ENCODE results near the gene SPINT2.

The SPINT2 gene

DNA sequence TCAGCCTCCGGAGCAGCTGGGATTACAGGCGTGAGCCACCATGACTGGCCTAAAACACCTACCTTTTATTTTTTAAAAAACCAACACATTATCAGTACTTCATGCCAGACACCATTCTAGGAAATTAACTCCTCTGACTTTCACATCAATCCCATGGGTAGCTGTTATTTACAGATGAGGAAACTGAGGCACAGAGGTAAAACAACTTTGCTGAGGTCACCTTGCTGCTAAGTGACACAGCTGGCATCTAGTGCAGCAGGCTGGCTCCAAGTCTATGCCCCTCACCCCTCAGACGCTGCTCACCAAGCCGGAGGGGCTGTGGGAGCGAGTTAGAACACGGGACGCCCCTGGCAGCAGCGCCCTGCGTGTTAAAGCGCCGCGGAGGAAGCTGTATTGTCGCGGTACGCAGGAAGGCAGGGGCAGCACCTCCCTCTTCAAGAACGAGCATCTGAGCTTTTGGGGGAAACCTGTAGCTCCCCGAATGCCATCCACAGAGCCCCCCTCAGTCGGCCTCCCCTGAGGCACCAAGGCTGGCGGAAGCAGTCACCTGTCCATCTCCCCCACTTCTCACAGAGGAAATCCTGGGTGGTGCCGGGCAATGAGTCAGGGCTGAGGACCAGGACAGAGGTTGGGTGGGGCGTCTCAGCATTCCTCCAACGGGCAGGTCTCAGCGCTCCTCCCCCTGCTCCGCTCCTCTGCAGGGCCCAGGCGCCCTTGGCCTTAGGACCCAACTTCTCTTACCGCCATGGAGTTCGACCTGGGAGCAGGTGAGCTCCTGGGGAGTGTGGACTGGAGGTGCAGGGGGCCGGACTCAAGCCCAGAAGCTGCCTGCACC lies 39.4 kb downstream of the SPINT2 start, which contains the start of gene C19orf33:
Gene C19orf33 (plus strand): TSS at position 735 of the 835 bp plus-strand sequence. CDS start 11 bp downstream, at position 746.
- peak within 1 kb of the TSS; percentile 57 for H3K4me3 ChIP-seq (ENCODE audit: low read depth, low read length)
- no peaks in the 10 kb centered on the region for H3K9me3 ChIP-seq (ENCODE audit: control insufficient read depth, insufficient read depth, low read length)
- H3K27ac ChIP-seq (ENCODE audit: low read depth, low read length) = no peak within 1 kb of the TSS
- peaks cover 14% of the 10 kb centered on the region for H3K36me3 ChIP-seq (ENCODE audit: control insufficient read depth, insufficient read depth, low read length)
- H3K27me3 ChIP-seq (ENCODE audit: control insufficient read depth, insufficient read depth, low read length) = no peaks in the 10 kb centered on the region
- H3K4me1 ChIP-seq (ENCODE audit: control insufficient read depth, insufficient read depth, low read length) = peaks cover 16% of the 10 kb centered on the region
- peak within 1 kb of the TSS; percentile 19; the same call in 1 of the 2 replicates for H3K9ac ChIP-seq (ENCODE audit: low read depth, low read length)

DNA sequence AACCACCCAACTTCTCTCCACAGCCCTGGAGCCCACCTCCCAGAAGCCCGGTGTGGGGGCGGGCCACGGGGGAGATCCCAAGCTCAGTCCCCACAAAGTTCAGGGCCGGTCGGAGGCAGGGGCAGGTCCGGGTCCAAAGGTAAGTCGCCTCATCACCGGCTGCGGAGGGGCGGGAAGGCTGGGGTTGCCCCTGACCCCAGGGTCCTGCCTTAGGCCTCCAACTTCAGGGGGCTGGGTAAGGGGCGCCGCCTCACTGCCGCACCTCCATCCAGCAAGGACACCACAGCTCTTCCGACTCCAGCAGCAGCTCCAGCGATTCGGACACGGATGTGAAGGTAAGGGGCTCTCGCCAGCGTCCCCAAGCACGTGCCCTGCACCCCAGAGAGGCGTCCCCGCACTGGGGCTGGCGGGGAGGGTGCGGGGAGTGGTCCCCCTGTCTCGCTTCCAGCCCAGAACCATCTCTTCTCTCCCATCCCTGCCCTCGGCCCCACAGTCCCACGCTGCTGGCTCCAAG lies 40.0 kb downstream of the SPINT2 start:
- Histone ChIP-seq H3K4me1 (ENCODE audit: control insufficient read depth, insufficient read depth, low read length) (peaks cover 16% of the 10 kb centered on the region), H3K9ac (ENCODE audit: low read depth, low read length) (peak overlapping the region; percentile 19; the same call in 1 of the 2 replicates), H3K27ac (ENCODE audit: low read depth, low read length) (no peak overlapping the region)

DNA sequence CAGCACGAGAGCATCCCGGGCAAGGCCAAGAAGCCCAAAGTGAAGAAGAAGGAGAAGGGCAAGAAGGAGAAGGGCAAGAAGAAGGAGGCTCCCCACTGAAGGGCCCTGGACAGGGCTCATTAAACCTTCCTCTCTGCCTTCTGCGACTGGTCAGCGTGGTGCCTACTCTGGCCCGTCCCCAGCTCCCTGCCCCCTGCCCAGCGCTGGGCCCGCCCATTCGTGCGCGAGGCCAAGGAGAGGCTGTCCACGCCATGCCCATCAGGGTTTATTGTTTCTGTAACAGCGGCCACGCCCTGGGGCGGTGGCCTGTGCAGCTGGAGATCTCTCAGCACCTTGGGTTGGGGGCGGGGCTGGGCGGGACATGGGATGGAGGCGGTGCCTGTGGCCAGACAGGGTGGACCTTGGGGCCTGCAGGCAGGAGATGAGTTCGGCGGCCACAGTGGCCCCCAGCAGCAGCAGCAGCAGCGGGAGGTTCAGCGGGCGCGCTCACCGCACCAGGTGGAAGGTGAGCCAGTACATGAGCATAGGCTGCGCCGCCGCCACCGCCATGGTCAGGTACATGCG lies 40.6 kb downstream of the SPINT2 start:
- peak overlapping the region; percentile 19; the same call in 1 of the 2 replicates for H3K9ac ChIP-seq (ENCODE audit: low read depth, low read length)
- peaks cover 21% of the 10 kb centered on the region for H3K36me3 ChIP-seq (ENCODE audit: control insufficient read depth, insufficient read depth, low read length)
- no peaks in the 10 kb centered on the region for H3K27me3 ChIP-seq (ENCODE audit: control insufficient read depth, insufficient read depth, low read length)
- no peak overlapping the region for H3K27ac ChIP-seq (ENCODE audit: low read depth, low read length)
- H3K9me3 ChIP-seq (ENCODE audit: control insufficient read depth, insufficient read depth, low read length) = no peaks in the 10 kb centered on the region
- H3K4me1 ChIP-seq (ENCODE audit: control insufficient read depth, insufficient read depth, low read length) = peaks cover 16% of the 10 kb centered on the region
- peak overlapping the region; percentile 57 for H3K4me3 ChIP-seq (ENCODE audit: low read depth, low read length)

More for the DNA sequence above, 40.0 kb downstream of the SPINT2 start:
- Histone ChIP-seq H3K27me3 (ENCODE audit: control insufficient read depth, insufficient read depth, low read length) (no peaks in the 10 kb centered on the region), H3K36me3 (ENCODE audit: control insufficient read depth, insufficient read depth, low read length) (peaks cover 18% of the 10 kb centered on the region), H3K9me3 (ENCODE audit: control insufficient read depth, insufficient read depth, low read length) (no peaks in the 10 kb centered on the region), H3K4me3 (ENCODE audit: low read depth, low read length) (peak overlapping the region; percentile 57)

DNA sequence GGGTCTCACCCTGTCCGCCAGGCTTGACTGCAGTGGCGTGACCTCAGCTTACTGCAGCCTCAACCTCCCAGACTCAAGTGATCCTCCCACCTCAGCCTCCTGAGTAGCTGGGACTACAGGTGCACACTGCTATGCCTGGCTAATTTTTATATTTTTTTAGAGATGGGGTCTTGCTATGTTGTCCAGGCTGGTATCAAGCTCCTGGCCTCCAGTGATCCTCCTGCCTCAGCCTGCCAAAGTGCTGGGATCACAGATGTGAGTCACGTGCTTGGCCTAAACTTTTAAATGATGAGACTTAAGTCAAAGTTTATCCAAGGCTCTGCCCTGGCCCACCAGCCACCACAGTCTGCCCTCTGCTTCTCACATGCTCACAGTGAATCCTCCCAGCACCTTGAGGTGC lies 41.9 kb downstream of the SPINT2 start:
- Histone ChIP-seq H3K9me3 (ENCODE audit: control insufficient read depth, insufficient read depth, low read length) (no peaks in the 10 kb centered on the region), H3K4me1 (ENCODE audit: control insufficient read depth, insufficient read depth, low read length) (peaks cover 10% of the 10 kb centered on the region; the same call in 1 of the 2 replicates), H3K9ac (ENCODE audit: low read depth, low read length) (no peak overlapping the region), H3K27ac (ENCODE audit: low read depth, low read length) (no peak overlapping the region), H3K36me3 (ENCODE audit: control insufficient read depth, insufficient read depth, low read length) (peaks cover 21% of the 10 kb centered on the region), H3K4me3 (ENCODE audit: low read depth, low read length) (no peak overlapping the region), H3K27me3 (ENCODE audit: control insufficient read depth, insufficient read depth, low read length) (no peaks in the 10 kb centered on the region)

DNA sequence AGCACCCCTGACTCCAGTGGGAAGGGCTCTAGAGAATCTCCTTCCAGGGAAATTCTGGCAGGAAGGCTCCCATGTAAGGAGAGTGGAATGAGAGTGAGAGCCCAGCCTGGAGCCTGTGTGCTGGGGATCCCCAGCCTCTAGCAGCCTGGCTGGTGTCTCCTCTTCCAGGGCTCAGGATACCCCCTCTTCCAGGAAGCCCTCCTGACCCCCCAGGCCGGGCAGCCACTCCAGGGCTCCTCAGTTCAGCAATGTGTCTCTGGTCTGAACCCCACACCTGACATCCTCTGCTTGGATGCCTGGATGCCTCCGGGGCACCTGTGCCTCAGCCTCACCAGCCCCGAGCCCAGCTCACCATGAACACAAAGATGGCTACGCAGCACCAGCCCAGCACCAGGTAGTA lies 42.7 kb downstream of the SPINT2 start:
- H3K36me3 ChIP-seq (ENCODE audit: control insufficient read depth, insufficient read depth, low read length) = peaks cover 21% of the 10 kb centered on the region
- H3K27me3 ChIP-seq (ENCODE audit: control insufficient read depth, insufficient read depth, low read length) = no peaks in the 10 kb centered on the region
- H3K4me1 ChIP-seq (ENCODE audit: control insufficient read depth, insufficient read depth, low read length) = peaks cover 10% of the 10 kb centered on the region; the same call in 1 of the 2 replicates
- no peaks in the 10 kb centered on the region for H3K9me3 ChIP-seq (ENCODE audit: control insufficient read depth, insufficient read depth, low read length)
- H3K9ac ChIP-seq (ENCODE audit: low read depth, low read length) = no peak overlapping the region
- H3K27ac ChIP-seq (ENCODE audit: low read depth, low read length) = no peak overlapping the region
- H3K4me3 ChIP-seq (ENCODE audit: low read depth, low read length) = no peak overlapping the region

DNA sequence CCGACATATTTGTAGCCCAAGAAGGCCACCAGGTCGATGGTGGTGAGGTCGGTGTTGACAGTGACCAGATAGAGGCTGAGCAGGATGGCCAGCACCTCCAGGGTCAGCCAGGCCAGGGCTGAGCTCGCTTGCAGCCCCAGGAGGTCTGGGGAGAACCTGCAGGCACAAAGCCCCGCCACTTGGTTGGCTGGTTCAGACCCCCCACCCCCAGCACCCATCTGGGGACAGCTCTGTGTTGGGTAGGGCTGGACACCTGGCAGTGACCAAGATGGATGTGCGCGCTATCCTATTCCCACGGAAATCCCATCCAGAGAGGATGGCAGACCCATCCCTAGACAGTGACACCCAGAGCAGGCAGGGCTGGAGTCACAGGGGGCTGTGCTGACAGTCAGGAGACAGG lies 43.2 kb downstream of the SPINT2 start:
- H3K4me3 ChIP-seq (ENCODE audit: low read depth, low read length) = no peak overlapping the region
- peaks cover 21% of the 10 kb centered on the region for H3K36me3 ChIP-seq (ENCODE audit: control insufficient read depth, insufficient read depth, low read length)
- H3K4me1 ChIP-seq (ENCODE audit: control insufficient read depth, insufficient read depth, low read length) = peaks cover 10% of the 10 kb centered on the region; the same call in 1 of the 2 replicates
- H3K27me3 ChIP-seq (ENCODE audit: control insufficient read depth, insufficient read depth, low read length) = no peaks in the 10 kb centered on the region
- H3K9me3 ChIP-seq (ENCODE audit: control insufficient read depth, insufficient read depth, low read length) = no peaks in the 10 kb centered on the region
- H3K9ac ChIP-seq (ENCODE audit: low read depth, low read length) = no peak overlapping the region
- no peak overlapping the region for H3K27ac ChIP-seq (ENCODE audit: low read depth, low read length)

DNA sequence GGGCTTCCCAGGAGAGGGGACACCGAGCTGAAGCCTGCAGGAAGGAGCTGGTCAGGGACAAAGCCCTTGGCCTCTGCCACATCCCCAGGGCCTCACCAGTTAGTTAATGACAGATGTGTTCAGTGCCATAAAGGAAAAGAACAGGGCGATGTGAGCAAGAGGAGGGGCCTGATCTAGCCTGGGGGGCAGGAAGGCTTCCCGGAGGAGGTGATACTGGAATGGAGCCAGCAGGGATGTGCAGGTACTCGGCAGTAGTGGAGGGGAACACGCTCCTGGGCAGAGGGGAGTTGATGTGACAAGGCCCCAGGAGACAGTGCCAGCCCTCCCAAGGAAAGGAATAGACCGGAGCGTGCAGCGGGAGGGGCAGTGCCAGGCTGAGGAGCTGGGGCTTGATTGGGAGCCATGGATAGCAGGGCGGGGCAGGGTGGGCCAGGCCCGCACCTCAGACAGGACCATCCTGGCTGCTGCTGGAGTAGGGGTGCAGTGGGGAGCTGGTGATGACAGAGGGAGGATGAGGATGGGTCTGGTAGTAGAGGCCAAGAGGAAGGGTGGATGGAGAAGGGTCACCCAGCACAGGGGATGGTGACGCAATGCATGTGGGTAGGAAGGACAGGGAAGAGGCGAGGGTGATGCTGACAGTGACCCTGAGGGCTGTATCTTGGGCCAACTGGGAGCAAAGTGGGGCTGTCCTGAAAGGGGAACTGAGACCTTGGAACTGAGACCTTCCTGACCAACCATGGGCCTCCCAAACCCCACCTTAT lies 43.8 kb downstream of the SPINT2 start:
- peaks cover 10% of the 10 kb centered on the region; the same call in 1 of the 2 replicates for H3K4me1 ChIP-seq (ENCODE audit: control insufficient read depth, insufficient read depth, low read length)
- H3K9ac ChIP-seq (ENCODE audit: low read depth, low read length) = no peak overlapping the region
- H3K9me3 ChIP-seq (ENCODE audit: control insufficient read depth, insufficient read depth, low read length) = no peaks in the 10 kb centered on the region
- no peak overlapping the region for H3K4me3 ChIP-seq (ENCODE audit: low read depth, low read length)
- H3K36me3 ChIP-seq (ENCODE audit: control insufficient read depth, insufficient read depth, low read length) = peaks cover 21% of the 10 kb centered on the region
- no peak overlapping the region for H3K27ac ChIP-seq (ENCODE audit: low read depth, low read length)
- H3K27me3 ChIP-seq (ENCODE audit: control insufficient read depth, insufficient read depth, low read length) = no peaks in the 10 kb centered on the region

DNA sequence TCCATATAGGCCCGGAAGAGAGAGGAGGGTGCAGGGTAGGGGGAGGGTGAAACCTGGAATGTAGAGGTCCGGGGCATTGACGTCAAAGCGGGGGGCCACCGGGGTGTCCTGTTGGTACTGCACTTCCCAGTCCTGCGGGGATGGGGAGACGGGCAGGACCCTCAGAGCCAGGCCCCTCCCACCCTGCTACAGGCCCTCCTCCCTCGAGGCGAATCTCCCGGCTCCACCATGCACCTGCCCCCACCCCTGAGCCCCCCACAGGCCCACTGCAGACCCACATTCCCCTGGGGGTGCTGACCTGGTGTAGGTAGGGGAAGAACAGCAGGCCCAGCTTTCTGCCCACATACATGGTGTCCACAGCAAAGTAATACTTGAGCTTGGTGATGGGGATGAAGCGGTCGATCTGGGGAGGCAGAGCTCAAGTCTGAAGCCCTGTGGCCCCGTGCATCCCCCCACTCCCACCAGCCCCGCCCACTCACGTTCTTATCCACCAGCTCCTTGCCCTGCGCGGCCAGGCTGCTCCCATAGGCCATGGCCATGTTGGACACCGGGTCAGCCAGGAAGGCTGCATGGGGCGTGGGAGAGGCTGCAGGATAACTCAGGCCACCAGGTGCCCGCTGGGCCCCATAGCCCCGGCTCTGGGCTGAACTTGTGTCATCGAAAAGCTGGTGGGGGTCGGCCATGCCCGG lies 44.7 kb downstream of the SPINT2 start:
- peaks cover 8% of the 10 kb centered on the region; the same call in 1 of the 2 replicates for H3K4me1 ChIP-seq (ENCODE audit: control insufficient read depth, insufficient read depth, low read length)
- peaks cover 21% of the 10 kb centered on the region for H3K36me3 ChIP-seq (ENCODE audit: control insufficient read depth, insufficient read depth, low read length)
- no peak overlapping the region for H3K27ac ChIP-seq (ENCODE audit: low read depth, low read length)
- H3K27me3 ChIP-seq (ENCODE audit: control insufficient read depth, insufficient read depth, low read length) = no peaks in the 10 kb centered on the region
- no peaks in the 10 kb centered on the region for H3K9me3 ChIP-seq (ENCODE audit: control insufficient read depth, insufficient read depth, low read length)
- H3K4me3 ChIP-seq (ENCODE audit: low read depth, low read length) = no peak overlapping the region
- no peak overlapping the region for H3K9ac ChIP-seq (ENCODE audit: low read depth, low read length)

DNA sequence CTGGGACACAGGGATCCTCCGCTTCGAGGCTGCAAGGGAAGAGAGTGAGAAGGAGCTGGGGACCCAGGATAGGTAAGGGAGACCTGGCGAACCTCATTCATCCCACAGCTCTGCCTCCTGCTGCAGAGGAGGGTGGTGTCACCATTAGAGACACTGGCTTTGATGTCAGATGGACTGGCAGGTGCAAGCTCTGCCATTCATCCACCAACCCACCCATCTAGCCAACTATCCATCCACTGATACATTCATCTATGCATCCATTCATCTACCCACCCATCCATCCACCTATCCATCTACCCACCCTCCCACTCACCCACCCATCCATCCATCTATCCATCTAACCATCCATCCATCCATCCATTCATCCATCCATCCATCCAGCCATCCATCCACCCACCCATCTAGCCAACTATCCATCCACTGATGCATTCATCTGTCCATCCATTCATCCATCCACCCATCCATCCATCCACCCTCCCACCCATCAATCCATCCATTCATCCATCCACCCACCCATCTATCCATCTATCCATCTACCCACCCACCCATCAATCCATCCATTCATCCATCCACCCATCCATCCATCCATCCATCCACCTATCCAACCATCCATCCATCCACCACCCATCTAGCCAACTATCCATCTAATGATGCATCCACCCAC lies 45.4 kb downstream of the SPINT2 start:
- Histone ChIP-seq H3K4me1 (ENCODE audit: control insufficient read depth, insufficient read depth, low read length) (peaks cover 6% of the 10 kb centered on the region; the same call in 1 of the 2 replicates), H3K4me3 (ENCODE audit: low read depth, low read length) (no peak overlapping the region), H3K36me3 (ENCODE audit: control insufficient read depth, insufficient read depth, low read length) (peaks cover 21% of the 10 kb centered on the region), H3K27me3 (ENCODE audit: control insufficient read depth, insufficient read depth, low read length) (no peaks in the 10 kb centered on the region), H3K9me3 (ENCODE audit: control insufficient read depth, insufficient read depth, low read length) (no peaks in the 10 kb centered on the region), H3K9ac (ENCODE audit: low read depth, low read length) (no peak overlapping the region), H3K27ac (ENCODE audit: low read depth, low read length) (no peak overlapping the region)

DNA sequence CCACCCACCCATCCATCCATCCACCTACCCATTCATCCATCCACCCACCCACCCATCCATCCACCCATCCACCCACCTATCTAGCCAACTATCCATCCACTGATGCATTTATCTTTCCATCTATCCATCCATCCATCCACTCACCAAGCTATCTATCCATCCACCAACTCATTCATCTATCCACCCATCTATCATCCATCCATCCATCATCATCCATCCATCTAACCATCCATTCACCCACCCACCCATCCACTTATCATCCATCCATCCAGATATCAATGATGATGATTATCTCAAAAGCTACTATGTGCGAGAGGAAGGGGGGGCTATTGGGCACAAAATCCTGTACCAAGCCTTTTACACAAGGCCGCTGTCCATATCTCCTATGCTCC lies 45.9 kb downstream of the SPINT2 start:
- Histone ChIP-seq H3K4me3 (ENCODE audit: low read depth, low read length) (no peak overlapping the region), H3K36me3 (ENCODE audit: control insufficient read depth, insufficient read depth, low read length) (peaks cover 21% of the 10 kb centered on the region), H3K9ac (ENCODE audit: low read depth, low read length) (no peak overlapping the region), H3K27me3 (ENCODE audit: control insufficient read depth, insufficient read depth, low read length) (no peaks in the 10 kb centered on the region), H3K27ac (ENCODE audit: low read depth, low read length) (no peak overlapping the region), H3K9me3 (ENCODE audit: control insufficient read depth, insufficient read depth, low read length) (no peaks in the 10 kb centered on the region), H3K4me1 (ENCODE audit: control insufficient read depth, insufficient read depth, low read length) (peaks cover 3% of the 10 kb centered on the region; the same call in 1 of the 2 replicates)

Data from HUES48 (cell line).